HepG2 (cell line): ENCODE data around the gene PIKFYVE. TPM values are rescaled to one million over a fixed set of nuclear protein-coding genes. Genes with fewer than 3 reads are reported as not detected.

Experiments used
- ATAC-seq: fragments of 200-7000 bp; cut with Tn5 transposase; 3 replicates; pipeline ENCODE4 v1.9.1; 2020; ENCODE audit warnings: mild to moderate bottlenecking, moderate library complexity
- BruUV-seq: library from RNA; stranded (reverse); fragments of 400-500 nt; replicated peaks from 2 replicates; lab custom pipeline; 2021; lab: Mats Ljungman, UMichigan
- CTCF ChIA-PET: fragments of 300-600 bp; formaldehyde crosslinking; extraction: SDS; loops from one replicate; lab custom pipeline; 2021; ENCODE audit warnings: low total read pairs, inconsistent platforms, low intra/inter-chr PET ratio; lab: Yijun Ruan, JAX
- POLR2A ChIA-PET: fragments of 350-600 bp; sonication (Branson Sonifier 250); formaldehyde crosslinking; loops from one replicate; lab custom pipeline; 2020; ENCODE audit warnings: antibody characterized with exemption, inconsistent platforms; lab: Yijun Ruan, JAX
- DNase-seq: peaks from one replicate; pipeline ENCODE4 v3.0.0-alpha.2; 2015; ENCODE audit warnings: low spot score
- FAIRE-seq: peaks from 3 replicates; lab custom pipeline; 2011; peaks lifted over from hg19 to GRCh38; lab: Jason Lieb, UNC
- H2AFZ ChIP-seq: one replicate; pipeline ENCODE4 v1.6.1; 2011; ENCODE audit warnings: low read length, inconsistent platforms
- H3K27ac ChIP-seq: fragments of 300-600 bp; 3 replicates; pipeline ENCODE4 v1.8.0; 2011; ENCODE audit warnings: mixed run types, mild to moderate bottlenecking, mixed read lengths, low read length, inconsistent platforms; ENCODE audit not compliant: insufficient read depth; ENCODE audit errors: extremely low read length
- H3K27me3 ChIP-seq, 2 experiments: fragments of 200-600 bp in 1 of 2; 2 replicates in 1 of 2; 3 replicates in 1 of 2; pipeline versions ENCODE4 v1.6.0 to v1.8.0; 2011; ENCODE audit warnings: low read length in 2 of 2, mild to moderate bottlenecking in 2 of 2, moderate library complexity in 2 of 2, inconsistent platforms in 1 of 2; ENCODE audit not compliant: insufficient read depth in 2 of 2, control insufficient read depth in 1 of 2
- H3K36me3 ChIP-seq, 2 experiments: fragments of 200-600 bp in 1 of 2; replicated peaks in 1 of 2; 2 replicates in 1 of 2; 3 replicates in 1 of 2; pipeline versions ENCODE4 v1.5.1 to v1.8.0; 2011; ENCODE audit warnings: low read length in 2 of 2, inconsistent platforms in 1 of 2; ENCODE audit not compliant: insufficient read depth in 2 of 2, control insufficient read depth in 1 of 2
- H3K4me1 ChIP-seq: 2 replicates; pipeline ENCODE4 v1.5.1; 2012; ENCODE audit warnings: low read length, inconsistent platforms; ENCODE audit not compliant: insufficient read depth
- H3K4me2 ChIP-seq: 2 replicates; pipeline ENCODE4 v1.6.0; 2011; ENCODE audit warnings: low read depth, low read length, inconsistent platforms
- H3K4me3 ChIP-seq, 3 experiments: fragments of 200-600 bp in 1 of 3; sonication (generic), shearing (Covaris generic) in 1 of 3; replicated peaks in 1 of 3; 2 replicates each; pipeline ENCODE4 v1.5.1; 2011 to 2016; ENCODE audit warnings: low read length in 3 of 3, inconsistent platforms in 2 of 3, low read depth in 2 of 3, mild to moderate bottlenecking in 2 of 3, control low read depth in 1 of 3, mixed read lengths in 1 of 3; ENCODE audit not compliant: insufficient read depth in 1 of 3
- H3K79me2 ChIP-seq: one replicate; pipeline ENCODE4 v1.6.1; 2011; ENCODE audit warnings: low read length, inconsistent platforms; ENCODE audit not compliant: insufficient read depth
- H3K9ac ChIP-seq: 2 replicates; pipeline ENCODE4 v1.6.0; 2011; ENCODE audit warnings: mild to moderate bottlenecking, low read depth, low read length, inconsistent platforms; ENCODE audit not compliant: insufficient read depth
- H3K9me3 ChIP-seq: 2 replicates; pipeline ENCODE4 v1.5.1; 2012; ENCODE audit warnings: mild to moderate bottlenecking, low read length
- H4K20me1 ChIP-seq: 2 replicates; pipeline ENCODE4 v1.6.0; 2011; ENCODE audit warnings: inconsistent platforms, mild to moderate bottlenecking, low read length, moderate library complexity; ENCODE audit not compliant: insufficient read depth
- FOSL2 ChIP-seq: sonication (generic); formaldehyde crosslinking; IDR thresholded peaks from 2 replicates; pipeline ENCODE4 v1.4.0; 2020; ENCODE audit warnings: missing genetic modification reagents
- NFIB ChIP-seq: sonication (generic); formaldehyde crosslinking; IDR thresholded peaks from 2 replicates; pipeline ENCODE4 v1.9.0; 2021; ENCODE audit warnings: missing genetic modification reagents, mild to moderate bottlenecking, borderline replicate concordance
- PAXIP1 ChIP-seq: sonication (generic); formaldehyde crosslinking; conservative IDR thresholded peaks from 2 replicates; pipeline ENCODE4 v1.4.0; 2020; ENCODE audit warnings: mild to moderate bottlenecking, missing genetic modification reagents, moderate library complexity
- PCBP1 ChIP-seq: fragments of 200-400 bp; formaldehyde crosslinking; IDR thresholded peaks from 2 replicates; pipeline ENCODE4 v1.6.1; 2017; ENCODE audit warnings: mild to moderate bottlenecking, low read depth, low read length, borderline replicate concordance
- POGK ChIP-seq: sonication (generic); formaldehyde crosslinking; conservative IDR thresholded peaks from 2 replicates; pipeline ENCODE4 v1.8.0; 2022; ENCODE audit warnings: mild to moderate bottlenecking, moderate library complexity, missing genetic modification reagents
- RBAK ChIP-seq: sonication (generic); formaldehyde crosslinking; IDR thresholded peaks from 2 replicates; pipeline ENCODE4 v1.5.1; 2020; ENCODE audit warnings: mild to moderate bottlenecking, missing genetic modification reagents
- REST ChIP-seq, 2 experiments: IDR thresholded peaks; 2 replicates each; pipeline ENCODE4 v1.6.1; 2011 to 2012; ENCODE audit warnings: low read length in 2 of 2, borderline replicate concordance in 1 of 2, low read depth in 1 of 2, mild to moderate bottlenecking in 1 of 2, moderate library complexity in 1 of 2
- ZMYM3 ChIP-seq: sonication (generic); formaldehyde crosslinking; IDR thresholded peaks from 2 replicates; pipeline ENCODE4 v1.5.1; 2020; ENCODE audit warnings: mild to moderate bottlenecking, missing genetic modification reagents
- ZNF160 ChIP-seq: sonication (generic); formaldehyde crosslinking; IDR thresholded peaks from 2 replicates; pipeline ENCODE4 v1.8.0; 2022; ENCODE audit warnings: mild to moderate bottlenecking, inconsistent platforms, missing genetic modification reagents
- ZNF33A ChIP-seq: sonication (generic); formaldehyde crosslinking; IDR thresholded peaks from 2 replicates; pipeline ENCODE4 v1.5.1; 2020; ENCODE audit warnings: missing genetic modification reagents, mild to moderate bottlenecking, moderate library complexity, borderline replicate concordance
- ZNF674 ChIP-seq: sonication (generic); formaldehyde crosslinking; IDR thresholded peaks from 2 replicates; pipeline ENCODE4 v1.5.0; 2020; ENCODE audit warnings: low read depth, mild to moderate bottlenecking, missing genetic modification reagents
- WGBS: methylation state at CpG from one replicate; pipeline ENCODE4 v1.1.6; 2017; ENCODE audit warnings: low lambda C conversion rate; 5-methylcytosine and 5-hydroxymethylcytosine counted together
- in situ Hi-C: cut with HindIII; loops from 2 replicates; pipeline ENCODE4 v1.10.0; 2017; ENCODE audit warnings: low pct_unique_long_range_greater_than_20kb; ENCODE audit not compliant: extremely low pct_ligation_motif_present
- intact Hi-C: fragments of 100-400 bp; cut with micrococcal nuclease; formaldehyde crosslinking; loops from one replicate; pipeline ENCODE4 v1.10.0; 2022; ENCODE audit not compliant: unreplicated experiment
- polyA plus RNA-seq, 8 experiments: library from polyadenylated mRNA; depleted of rRNA in 3 of 8; stranded (reverse) in 7 of 8; unstranded in 1 of 8; fragments of >200 nt; fragmentation: Illumina TruSeq in 4 of 8; extraction: Trizol in 4 of 8; gene quantifications; 2 replicates each; pipeline versions ENCODE4 v1.2.1 to v1.2.3, GENCODE V29; 2011 to 2016; ENCODE audit warnings: low read depth in 4 of 8, missing spikeins in 1 of 8, mixed read lengths in 1 of 8; ENCODE audit not compliant: insufficient read depth in 1 of 8
- total RNA-seq, 5 experiments: library from RNA; depleted of rRNA; stranded (reverse); fragments of >200 nt; fragmentation: Illumina TruSeq; extraction: Trizol; gene quantifications; 2 replicates each; pipeline ENCODE4 v1.2.3, GENCODE V29; 2016; ENCODE audit warnings: low read depth in 1 of 5

PIKFYVE gene
- total and polyA plus RNA-seq, 2 of the 13 experiments (the other 11 are each of a cell fraction or from before 2014, with no cell fraction given), result 20.2 to 21.7 TPM

- FAIRE-seq (no peak), DNase-seq (no peak), ATAC-seq (no peak)
- Histone ChIP-seq H3K79me2 (no peaks in the 10 kb centered on the region), H3K9me3 (no peaks in the 10 kb centered on the region), H3K4me1 (peaks cover 12% of the 10 kb centered on the region), H3K9ac (no peak overlapping the region), H4K20me1 (no peaks in the 10 kb centered on the region), H3K4me3 (no peak overlapping the region), H3K4me2 (no peak overlapping the region), H2AFZ (no peak overlapping the region), H3K36me3 (peaks cover 11 to 89% of the 10 kb centered on the region in 2 experiments)
- CTCF ChIA-PET, result no interaction called here
- in situ Hi-C loops, result no loop called here
- 94% methylated on average over 7 of the region's 7 CpGs for WGBS
- no peak for TF ChIP-seq PAXIP1 (CRISPR knock-in tag)
- TF ChIP-seq NFIB (CRISPR knock-in tag), result no peak
- TF ChIP-seq RBAK (CRISPR knock-in tag), result no peak
- TF ChIP-seq POGK (CRISPR knock-in tag), result no peak
- no peak for TF ChIP-seq FOSL2 (CRISPR knock-in tag)
- TF ChIP-seq ZNF160 (CRISPR knock-in tag), result no peak
- no peak for TF ChIP-seq PCBP1
- TF ChIP-seq ZMYM3 (CRISPR knock-in tag), result no peak
- TF ChIP-seq REST (IDR thresholded peaks at IDR 0.05; ENCODE audit: borderline replicate concordance in 1 of 2, low read depth in 1 of 2, low read length in 2 of 2), result no peak
- TF ChIP-seq ZNF674 (CRISPR knock-in tag), result no peak
- TF ChIP-seq ZNF33A (CRISPR knock-in tag), result no peak
- TF ChIP-seq, all 625 proteins: peak for 0
- intact Hi-C loops, result loop anchor here (10.0 kb wide), 1 partner anchor 246 kb away; no protein-coding TSS in a partner anchor
- POLR2A ChIA-PET, result no interaction called here
- no peak overlapping the region for H3K27ac ChIP-seq
- no peaks in the 10 kb centered on the region for H3K27me3 ChIP-seq
- no TSS peak for BruUV-seq
Measured at GRCh38 chr2:208350610-208351009, 84.6 kb downstream of the PIKFYVE start.
